Thoracic aorta (tissue), 2 donors: ENCODE measurements around the gene SULT1E1. TPM values are rescaled to one million over a fixed set of nuclear protein-coding genes. Genes with fewer than 3 reads are reported as not detected.

ENCODE experiments used
- ATAC-seq: fragments of 150-250 bp; one replicate; pipeline ENCODE4 v1.8.0; 2017; ENCODE audit warnings: low read depth; ENCODE audit not compliant: insufficient number of reproducible peaks, low FRiP score
- DNase-seq: peaks from one replicate; pipeline ENCODE4 v3.0.0-alpha.2; 2020; ENCODE audit warnings: low spot score
- H3K27ac ChIP-seq, 2 donors: fragments of 200-600 bp; sonication (generic); 1 replicate in 1 of 2; 2 replicates in 1 of 2; pipeline ENCODE4 v1.5.1; 2016; ENCODE audit warnings: mild to moderate bottlenecking in 2 of 2, moderate library complexity in 2 of 2
- H3K27me3 ChIP-seq: fragments of 200-600 bp; sonication (generic); replicated peaks from 2 replicates; pipeline ENCODE4 v1.6.0; 2016; ENCODE audit warnings: mild to moderate bottlenecking; ENCODE audit not compliant: insufficient read depth
- H3K36me3 ChIP-seq: fragments of 200-600 bp; sonication (generic); one replicate; pipeline ENCODE4 v1.5.1; 2016
- H3K4me1 ChIP-seq, 2 donors: fragments of 200-600 bp; sonication (generic); 1 replicate in 1 of 2; 2 replicates in 1 of 2; pipeline versions ENCODE4 v1.5.1 to v1.6.0; 2016; ENCODE audit warnings: low read depth in 2 of 2, mild to moderate bottlenecking in 1 of 2; ENCODE audit not compliant: control insufficient read depth in 1 of 2
- H3K4me3 ChIP-seq: fragments of 200-600 bp; sonication (generic); 2 replicates; pipeline ENCODE4 v1.5.1; 2016; ENCODE audit warnings: mild to moderate bottlenecking
- H3K9me3 ChIP-seq: fragments of 200-600 bp; sonication (generic); 2 replicates; pipeline ENCODE4 v1.5.1; 2016
- CTCF ChIP-seq: fragments of 200-600 bp; sonication (generic); IDR thresholded peaks from one replicate; pipeline ENCODE4 v1.5.1; 2019; ENCODE audit warnings: antibody characterized with exemption
- total RNA-seq, 2 donors: library from RNA; depleted of rRNA; stranded (reverse); fragments of >200 nt; gene quantifications; one replicate each; pipeline versions ENCODE4 v1.1.0 to v1.2.3, GENCODE V29; 2016

Gene SULT1E1
- under 1 TPM in 1 of 2 donors, not detected in 1; 0.54 TPM for total RNA-seq

GRCh38 chr4:69860052-69860451, at the start of gene SULT1E1:
Gene SULT1E1, minus strand, starts transcription at chr4:69860145. Its CDS starts 2,501 bp downstream, at chr4:69857644.
- no peaks in the 10 kb centered on the region for H3K9me3 ChIP-seq
- no peaks in the 10 kb centered on the region for H3K36me3 ChIP-seq
- H3K4me1 ChIP-seq = no peaks in the 10 kb centered on the region
- H3K4me3 ChIP-seq = no peak within 1 kb of the TSS
- no peak for DNase-seq
- TF ChIP-seq CTCF = no peak
- no peaks in the 10 kb centered on the region for H3K27me3 ChIP-seq
- H3K27ac ChIP-seq = no peak within 1 kb of the TSS
- ATAC-seq = no peak

GRCh38 chr4:69909195-69909594, 49.2 kb upstream of the SULT1E1 start:
- Histone ChIP-seq H3K27ac (no peak overlapping the region), H3K27me3 (no peaks in the 10 kb centered on the region), H3K4me1 (no peaks in the 10 kb centered on the region), H3K4me3 (no peak overlapping the region), H3K36me3 (no peaks in the 10 kb centered on the region), H3K9me3 (no peaks in the 10 kb centered on the region)
- ATAC-seq = no peak
- DNase-seq = no peak
- no peak for TF ChIP-seq CTCF

GRCh38 chr4:69907151-69907550, 47.2 kb upstream of the SULT1E1 start:
- DNase-seq = no peak
- ATAC-seq = no peak
- Histone ChIP-seq H3K27me3 (no peaks in the 10 kb centered on the region), H3K4me3 (no peak overlapping the region), H3K36me3 (no peaks in the 10 kb centered on the region), H3K9me3 (no peaks in the 10 kb centered on the region), H3K27ac (no peak overlapping the region), H3K4me1 (no peaks in the 10 kb centered on the region)
- TF ChIP-seq CTCF = no peak

GRCh38 chr4:69896530-69897116, 36.7 kb upstream of the SULT1E1 start:
- Histone ChIP-seq H3K27me3 (no peaks in the 10 kb centered on the region), H3K36me3 (no peaks in the 10 kb centered on the region), H3K4me1 (no peaks in the 10 kb centered on the region), H3K27ac (no peak overlapping the region), H3K4me3 (no peak overlapping the region), H3K9me3 (no peaks in the 10 kb centered on the region)
- ATAC-seq (no peak), DNase-seq (no peak)
- TF ChIP-seq CTCF = peak; percentile 16

- no peak for ATAC-seq
- Histone ChIP-seq H3K4me1 (no peaks in the 10 kb centered on the region), H3K36me3 (no peaks in the 10 kb centered on the region), H3K27ac (no peak overlapping the region), H3K4me3 (no peak overlapping the region), H3K27me3 (no peaks in the 10 kb centered on the region), H3K9me3 (no peaks in the 10 kb centered on the region)
- DNase-seq = no peak
- no peak for TF ChIP-seq CTCF
Measured at GRCh38 chr4:69894721-69895120, 34.8 kb upstream of the SULT1E1 start.
